ENCODE results near the gene CHPF.

Gene CHPF

GRCh38 chr2:219571311-219572236, 28.0 kb upstream of the CHPF start, which contains the start of gene OBSL1:
OBSL1 (minus strand) TSS chr2:219571539; CDS start chr2:219571232, 307 bp downstream.
- peak; percentile 50; the same call in 1 of the 2 replicates for TF ChIP-seq POLR2A (IDR thresholded peaks at IDR 0.05; ENCODE audit: low read depth, low read length)
- FAIRE-seq, result no peak
- peak; percentile 75 for DNase-seq (ENCODE audit: insufficient read length, low spot score)

- no peak for TF ChIP-seq POLR2A (IDR thresholded peaks at IDR 0.05; ENCODE audit: low read depth, low read length)
- no peak for FAIRE-seq
- no peak for DNase-seq (ENCODE audit: insufficient read length, low spot score)
Observed at GRCh38 chr2:219570924-219571310, 27.3 kb upstream of the CHPF start.

- FAIRE-seq (no peak), DNase-seq (ENCODE audit: insufficient read length, low spot score) (no peak)
- peak; percentile 78 for TF ChIP-seq POLR2A (IDR thresholded peaks at IDR 0.05; ENCODE audit: low read depth, low read length)
Observed at GRCh38 chr2:219570194-219570923, 26.8 kb upstream of the CHPF start.

- FAIRE-seq, result no peak
- no peak for DNase-seq (ENCODE audit: insufficient read length, low spot score)
- no peak for TF ChIP-seq POLR2A (IDR thresholded peaks at IDR 0.05; ENCODE audit: low read depth, low read length)
Observed at GRCh38 chr2:219569635-219570034, 26.0 kb upstream of the CHPF start.

- FAIRE-seq (no peak), DNase-seq (ENCODE audit: insufficient read length, low spot score) (no peak)
- TF ChIP-seq POLR2A (IDR thresholded peaks at IDR 0.05; ENCODE audit: low read depth, low read length), result no peak
Observed at GRCh38 chr2:219569041-219569440, 25.4 kb upstream of the CHPF start.

- DNase-seq (ENCODE audit: insufficient read length, low spot score) (no peak), FAIRE-seq (no peak)
- no peak for TF ChIP-seq POLR2A (IDR thresholded peaks at IDR 0.05; ENCODE audit: low read depth, low read length)
Observed at GRCh38 chr2:219567791-219568361, 24.3 kb upstream of the CHPF start.

- FAIRE-seq, result no peak
- no peak for TF ChIP-seq POLR2A (IDR thresholded peaks at IDR 0.05; ENCODE audit: low read depth, low read length)
- no peak for DNase-seq (ENCODE audit: insufficient read length, low spot score)
Observed at GRCh38 chr2:219567131-219567530, 23.5 kb upstream of the CHPF start.

- no peak for FAIRE-seq
- DNase-seq (ENCODE audit: insufficient read length, low spot score), result no peak
- TF ChIP-seq POLR2A (IDR thresholded peaks at IDR 0.05; ENCODE audit: low read depth, low read length), result no peak
Observed at GRCh38 chr2:219566640-219567039, 23.0 kb upstream of the CHPF start.

- FAIRE-seq (no peak), DNase-seq (ENCODE audit: insufficient read length, low spot score) (no peak)
Observed at GRCh38 chr2:219565130-219566080, 21.8 kb upstream of the CHPF start.

GRCh38 chr2:219563271-219563928, 19.8 kb upstream of the CHPF start:
- FAIRE-seq, result no peak
- no peak for DNase-seq (ENCODE audit: insufficient read length, low spot score)
- no peak for TF ChIP-seq POLR2A (IDR thresholded peaks at IDR 0.05; ENCODE audit: low read depth, low read length)

More at GRCh38 chr2:219565130-219566080, 21.8 kb upstream of the CHPF start:
- no peak for TF ChIP-seq POLR2A (IDR thresholded peaks at IDR 0.05; ENCODE audit: low read depth, low read length)

GRCh38 chr2:219562049-219563020, 18.7 kb upstream of the CHPF start:
- no peak for TF ChIP-seq POLR2A (IDR thresholded peaks at IDR 0.05; ENCODE audit: low read depth, low read length)
- FAIRE-seq (no peak), DNase-seq (ENCODE audit: insufficient read length, low spot score) (no peak)
